H9 (cell line): Measurements from ENCODE around the gene RPRD1B. TPM values are rescaled to one million over a fixed set of nuclear protein-coding genes. Genes with fewer than 3 reads are reported as not detected.

ENCODE experiments used
- DNase-seq: peaks from one replicate; pipeline ENCODE4 v3.0.0-alpha.2; 2017
- H2AFZ ChIP-seq: one replicate; pipeline ENCODE4 v1.6.1; 2013; ENCODE audit warnings: mild to moderate bottlenecking, low read length, control low read depth, moderate library complexity
- H2AK5ac ChIP-seq: 2 replicates; pipeline ENCODE4 v1.6.1; 2013; ENCODE audit warnings: low read length, control low read depth, mixed read lengths; ENCODE audit not compliant: insufficient read length
- H2BK120ac ChIP-seq: one replicate; pipeline ENCODE4 v1.6.1; 2013; ENCODE audit warnings: low read depth, mild to moderate bottlenecking, low read length, control low read depth, inconsistent platforms; ENCODE audit not compliant: poor library complexity, severe bottlenecking
- H2BK12ac ChIP-seq: 2 replicates; pipeline ENCODE4 v1.6.1; 2013; ENCODE audit warnings: low read length, control low read depth, mixed read lengths, low read depth; ENCODE audit not compliant: insufficient read length
- H2BK15ac ChIP-seq: 2 replicates; pipeline ENCODE4 v1.6.1; 2013; ENCODE audit warnings: low read depth, low read length, control low read depth
- H2BK20ac ChIP-seq: one replicate; pipeline ENCODE4 v1.6.1; 2013; ENCODE audit warnings: low read depth, mild to moderate bottlenecking, low read length, control low read depth, inconsistent platforms; ENCODE audit not compliant: poor library complexity, severe bottlenecking
- H2BK5ac ChIP-seq: 2 replicates; pipeline ENCODE4 v1.6.1; 2013; ENCODE audit warnings: low read length, control low read depth, mixed read lengths; ENCODE audit not compliant: insufficient read length
- H3K14ac ChIP-seq: 2 replicates; pipeline ENCODE4 v1.6.1; 2013; ENCODE audit warnings: low read length, control low read depth; ENCODE audit not compliant: insufficient read depth
- H3K18ac ChIP-seq: 2 replicates; pipeline ENCODE4 v1.6.1; 2013; ENCODE audit warnings: low read depth, mild to moderate bottlenecking, mixed read lengths, low read length, control low read depth; ENCODE audit not compliant: insufficient read length
- H3K23ac ChIP-seq: 2 replicates; pipeline ENCODE4 v1.6.1; 2013; ENCODE audit warnings: low read length, control low read depth, mixed read lengths, low read depth; ENCODE audit not compliant: insufficient read length
- H3K23me2 ChIP-seq: 2 replicates; pipeline ENCODE4 v1.6.1; 2013; ENCODE audit warnings: low read depth, mild to moderate bottlenecking, mixed read lengths, low read length, control low read depth; ENCODE audit not compliant: insufficient read length, poor library complexity, severe bottlenecking
- H3K27ac ChIP-seq: 2 replicates; pipeline ENCODE4 v1.5.1; 2013; ENCODE audit warnings: low read length, control low read depth, mixed read lengths, low read depth; ENCODE audit not compliant: insufficient read length
- H3K27me3 ChIP-seq: 2 replicates; pipeline ENCODE4 v1.6.1; 2013; ENCODE audit warnings: low read length, control low read depth, inconsistent platforms; ENCODE audit not compliant: insufficient read depth
- H3K4ac ChIP-seq: 2 replicates; pipeline ENCODE4 v1.6.1; 2013; ENCODE audit warnings: low read depth, mild to moderate bottlenecking, control low read depth, inconsistent platforms, low read length, moderate library complexity
- H3K4me1 ChIP-seq: 2 replicates; pipeline ENCODE4 v1.6.1; 2013; ENCODE audit warnings: low read length, control low read depth, inconsistent platforms; ENCODE audit not compliant: insufficient read depth
- H3K4me2 ChIP-seq: 2 replicates; pipeline ENCODE4 v1.6.1; 2013; ENCODE audit warnings: low read length, control low read depth, mixed read lengths; ENCODE audit not compliant: insufficient read length, insufficient read depth
- H3K56ac ChIP-seq: 2 replicates; pipeline ENCODE4 v1.6.1; 2013; ENCODE audit warnings: low read depth, mild to moderate bottlenecking, mixed read lengths, low read length, control low read depth; ENCODE audit not compliant: insufficient read length
- H3K79me1 ChIP-seq: 2 replicates; pipeline ENCODE4 v1.6.1; 2013; ENCODE audit warnings: low read depth, mild to moderate bottlenecking, moderate library complexity, low read length, control low read depth, inconsistent platforms; ENCODE audit not compliant: insufficient read depth, poor library complexity, severe bottlenecking
- H3K79me2 ChIP-seq: 2 replicates; pipeline ENCODE4 v1.6.1; 2013; ENCODE audit warnings: low read length, control low read depth, inconsistent platforms; ENCODE audit not compliant: insufficient read depth
- H3K9ac ChIP-seq: 2 replicates; pipeline ENCODE4 v1.6.1; 2013; ENCODE audit warnings: low read length, control low read depth, mixed read lengths; ENCODE audit not compliant: insufficient read length; ENCODE audit errors: extremely low read depth
- H3K9me3 ChIP-seq: one replicate; pipeline ENCODE4 v1.6.1; 2013; ENCODE audit warnings: low read depth, low read length, inconsistent platforms; ENCODE audit not compliant: control insufficient read depth
- H3T11ph ChIP-seq: one replicate; pipeline ENCODE4 v1.6.1; 2013; ENCODE audit warnings: mild to moderate bottlenecking, low read length, control low read depth, inconsistent platforms
- H4K20me1 ChIP-seq: one replicate; pipeline ENCODE4 v1.6.1; 2013; ENCODE audit not compliant: control insufficient read depth, insufficient read length, insufficient read depth
- H4K5ac ChIP-seq: 2 replicates; pipeline ENCODE4 v1.6.1; 2013; ENCODE audit warnings: low read depth, mild to moderate bottlenecking, mixed read lengths, low read length, control low read depth; ENCODE audit not compliant: insufficient read length
- H4K8ac ChIP-seq: replicated peaks from 2 replicates; pipeline ENCODE4 v1.6.1; 2013; ENCODE audit warnings: low read length, control low read depth, mixed read lengths, low read depth; ENCODE audit not compliant: insufficient read length
- H4K91ac ChIP-seq: 2 replicates; pipeline ENCODE4 v1.6.1; 2013; ENCODE audit warnings: low read depth, mild to moderate bottlenecking, moderate library complexity, mixed read lengths, low read length, control low read depth; ENCODE audit not compliant: insufficient read length
- H3K27ac Mint-ChIP-seq, 3 experiments: 2 replicates in 2 of 3; 3 replicates in 1 of 3; pipeline ENCODE4 v1.8.0; 2020 to 2021; ENCODE audit warnings: mixed read lengths in 3 of 3, mild to moderate bottlenecking in 1 of 3, moderate library complexity in 1 of 3
- H3K27me3 Mint-ChIP-seq: 2 replicates; pipeline ENCODE4 v1.8.0; 2021; ENCODE audit warnings: low read depth, mild to moderate bottlenecking, moderate library complexity, mixed read lengths
- H3K36me3 Mint-ChIP-seq, 3 experiments: 2 replicates in 2 of 3; 3 replicates in 1 of 3; pipeline ENCODE4 v1.8.0; 2020 to 2021; ENCODE audit warnings: low read depth in 3 of 3, mixed read lengths in 3 of 3; ENCODE audit not compliant: insufficient read depth in 1 of 3
- H3K4me1 Mint-ChIP-seq, 2 experiments: 2 replicates each; pipeline ENCODE4 v1.8.0; 2020; ENCODE audit warnings: mixed read lengths in 2 of 2
- H3K4me3 Mint-ChIP-seq, 2 experiments: 2 replicates in 1 of 2; 3 replicates in 1 of 2; pipeline ENCODE4 v1.8.0; 2020 to 2021; ENCODE audit warnings: mild to moderate bottlenecking in 2 of 2, mixed read lengths in 2 of 2, moderate library complexity in 1 of 2
- H3K9me3 Mint-ChIP-seq, 2 experiments: 2 replicates in 1 of 2; 3 replicates in 1 of 2; pipeline ENCODE4 v1.8.0; 2020; ENCODE audit warnings: mild to moderate bottlenecking in 2 of 2, mixed read lengths in 2 of 2, moderate library complexity in 1 of 2
- WGBS: extraction: QIAGEN DNeasy Blood & Tissue Kit; methylation state at CpG from one replicate; pipeline ENCODE4 v1.1.7; 2013; ENCODE audit warnings: missing lambda C conversion rate, low lambda C conversion rate, mixed read lengths; ENCODE audit not compliant: insufficient read length; ENCODE audit errors: extremely low coverage; 5-methylcytosine and 5-hydroxymethylcytosine counted together
- long read RNA-seq: library from polyadenylated mRNA; unstranded; transcript quantifications from one replicate; pipeline ENCODE4 v2.0.0, GENCODE V29; 2020
- total RNA-seq: library from RNA; stranded (reverse); gene quantifications from 2 replicates; pipeline ENCODE4 v1.2.1, GENCODE V29; 2021
- TF ChIP-seq, protein P1 (sequence below): fragments of 200-600 bp; sonication (generic); conservative IDR thresholded peaks from 3 replicates; pipeline ENCODE4 v1.8.0; 2021; ENCODE audit warnings: antibody characterized with exemption, mild to moderate bottlenecking

RPRD1B gene
- 33.4 and 34.3 TPM in 2 replicates for total RNA-seq
- long read RNA-seq, transcript RPRD1B-201 (7 exons, 3,874 nt) = major isoform, 106 of 144 reads
- long read RNA-seq, partial matches to known transcripts = 5 of 144 reads
- long read RNA-seq, other reads (novel, unspliced or antisense) = 33 of 144 reads

DNA sequence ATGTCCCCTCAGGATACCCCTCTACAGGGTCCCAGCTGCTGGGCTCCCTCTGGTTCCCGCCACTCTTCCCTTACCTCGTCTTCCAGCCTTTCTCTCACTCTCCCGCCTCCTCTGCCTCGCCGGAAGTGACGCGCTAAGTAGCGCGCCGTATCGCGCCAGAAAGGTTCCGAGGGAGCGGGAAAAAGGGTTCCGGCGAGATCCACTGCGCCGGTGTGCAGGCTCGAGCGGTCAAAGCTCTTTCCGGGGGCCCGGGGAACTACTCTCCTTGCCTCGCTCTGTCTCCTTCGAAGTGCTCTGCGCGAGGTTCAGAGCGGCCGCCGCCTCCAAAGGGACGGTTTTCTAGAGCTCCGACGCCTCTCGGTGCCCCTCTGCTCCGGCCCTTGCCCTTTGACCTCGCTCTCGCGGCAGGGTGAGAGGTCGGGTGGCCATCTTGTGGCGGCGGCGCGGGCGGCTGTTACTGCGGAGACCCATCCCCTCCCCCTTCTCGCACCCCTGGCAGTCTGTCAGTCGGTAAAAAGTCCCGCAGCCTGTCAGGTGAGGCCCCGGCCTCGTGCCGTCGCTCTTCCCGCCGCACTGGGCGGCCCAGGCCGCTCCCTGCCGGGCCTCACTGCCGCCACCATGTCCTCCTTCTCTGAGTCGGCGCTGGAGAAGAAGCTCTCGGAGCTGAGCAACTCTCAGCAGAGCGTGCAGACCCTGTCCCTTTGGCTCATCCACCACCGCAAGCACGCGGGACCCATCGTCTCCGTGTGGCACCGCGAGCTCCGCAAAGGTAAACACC lies at the start of gene RPRD1B, which contains the start of gene TTI1:
Gene RPRD1B (plus strand): TSS at position 417 of the 778 bp plus-strand sequence. CDS start 202 bp downstream, at position 619.
Gene TTI1 (minus strand): TSS at position 127 of the 778 bp plus-strand sequence. CDS start 19,640 bp downstream, outside the sequence.
- H3K23me2 ChIP-seq = peaks cover 11% of the 10 kb centered on the region
- peak within 1 kb of the TSS; percentile 100 for H3K14ac ChIP-seq
- no CpG with 5 or more reads among the region's 69 CpGs for WGBS
- H3K27ac Mint-ChIP-seq = peak within 1 kb of the TSS; percentile 99 to 100 (median 99)
- H3K4me1 Mint-ChIP-seq = peaks cover 38 to 49% of the 10 kb centered on the region in 2 experiments
- TF ChIP-seq, protein P1, sequence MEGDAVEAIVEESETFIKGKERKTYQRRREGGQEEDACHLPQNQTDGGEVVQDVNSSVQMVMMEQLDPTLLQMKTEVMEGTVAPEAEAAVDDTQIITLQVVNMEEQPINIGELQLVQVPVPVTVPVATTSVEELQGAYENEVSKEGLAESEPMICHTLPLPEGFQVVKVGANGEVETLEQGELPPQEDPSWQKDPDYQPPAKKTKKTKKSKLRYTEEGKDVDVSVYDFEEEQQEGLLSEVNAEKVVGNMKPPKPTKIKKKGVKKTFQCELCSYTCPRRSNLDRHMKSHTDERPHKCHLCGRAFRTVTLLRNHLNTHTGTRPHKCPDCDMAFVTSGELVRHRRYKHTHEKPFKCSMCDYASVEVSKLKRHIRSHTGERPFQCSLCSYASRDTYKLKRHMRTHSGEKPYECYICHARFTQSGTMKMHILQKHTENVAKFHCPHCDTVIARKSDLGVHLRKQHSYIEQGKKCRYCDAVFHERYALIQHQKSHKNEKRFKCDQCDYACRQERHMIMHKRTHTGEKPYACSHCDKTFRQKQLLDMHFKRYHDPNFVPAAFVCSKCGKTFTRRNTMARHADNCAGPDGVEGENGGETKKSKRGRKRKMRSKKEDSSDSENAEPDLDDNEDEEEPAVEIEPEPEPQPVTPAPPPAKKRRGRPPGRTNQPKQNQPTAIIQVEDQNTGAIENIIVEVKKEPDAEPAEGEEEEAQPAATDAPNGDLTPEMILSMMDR = no peak
- H3K27me3 ChIP-seq = no peaks in the 10 kb centered on the region
- H2AK5ac ChIP-seq = no peak within 1 kb of the TSS
- H2AFZ ChIP-seq = no peak within 1 kb of the TSS
- peak within 1 kb of the TSS; percentile 10 for H3K23ac ChIP-seq
- H3K27me3 Mint-ChIP-seq = no peaks in the 10 kb centered on the region
- H3K27ac ChIP-seq = no peak within 1 kb of the TSS
- H2BK12ac ChIP-seq = no peak within 1 kb of the TSS
- peak within 1 kb of the TSS; percentile 93 for H3K9ac ChIP-seq
- peak within 1 kb of the TSS; percentile 96 for H2BK120ac ChIP-seq
- H3K56ac ChIP-seq = no peak within 1 kb of the TSS
- no peaks in the 10 kb centered on the region for H3K9me3 ChIP-seq
- no peaks in the 10 kb centered on the region for H4K20me1 ChIP-seq
- peak within 1 kb of the TSS; percentile 54 for H4K5ac ChIP-seq
- peaks cover 0 to 1% of the 10 kb centered on the region in 2 experiments; a peak in 3 of 5 replicates for H3K9me3 Mint-ChIP-seq
- H3K36me3 Mint-ChIP-seq = peaks cover 20 to 41% (median 27%) of the 10 kb centered on the region in 3 experiments
- H3K4ac ChIP-seq = peak within 1 kb of the TSS; percentile 50; the same call in 1 of the 2 replicates
- H3K79me2 ChIP-seq = peaks cover 27% of the 10 kb centered on the region; the same call in 1 of the 2 replicates
- H3K18ac ChIP-seq = peak within 1 kb of the TSS; percentile 100
- peak within 1 kb of the TSS; percentile 74 for H3K4me2 ChIP-seq
- H2BK15ac ChIP-seq = no peak within 1 kb of the TSS
- H2BK5ac ChIP-seq = no peak within 1 kb of the TSS
- H3K4me3 Mint-ChIP-seq = peak within 1 kb of the TSS; percentile 96 to 97
- no peaks in the 10 kb centered on the region; the same call in 1 of the 2 replicates for H3K4me1 ChIP-seq
- peak within 1 kb of the TSS; percentile 78 for H4K91ac ChIP-seq
- no peak within 1 kb of the TSS for H2BK20ac ChIP-seq
- peak; percentile 92 for DNase-seq
- peak within 1 kb of the TSS; percentile 68 for H3T11ph ChIP-seq
- no peak within 1 kb of the TSS for H4K8ac ChIP-seq
- H3K79me1 ChIP-seq = peaks cover 19% of the 10 kb centered on the region
